SJCRH30 (cell line): ENCODE data around the gene RNF220. TPM values are rescaled to one million over a fixed set of nuclear protein-coding genes. Genes with fewer than 3 reads are reported as not detected.

ENCODE experiments used
- DNase-seq, 2 experiments: peaks; one replicate each; pipeline ENCODE4 v3.0.0-alpha.2; 2015 to 2020
- H3K27ac ChIP-seq: fragments of 250-450 bp; sonication (Bioruptor Pico); 2 replicates; pipeline ENCODE4 v1.5.1; 2020; ENCODE audit warnings: mild to moderate bottlenecking, moderate library complexity
- H3K27me3 ChIP-seq: fragments of 250-450 bp; sonication (Bioruptor Pico); 2 replicates; pipeline ENCODE4 v1.5.1; 2020; ENCODE audit warnings: mild to moderate bottlenecking, moderate library complexity
- H3K36me3 ChIP-seq: fragments of 250-450 bp; sonication (Bioruptor Pico); 2 replicates; pipeline ENCODE4 v1.5.1; 2020; ENCODE audit warnings: mild to moderate bottlenecking, moderate library complexity
- H3K4me1 ChIP-seq: fragments of 250-450 bp; sonication (Bioruptor Pico); 2 replicates; pipeline ENCODE4 v1.5.1; 2020; ENCODE audit warnings: mild to moderate bottlenecking, moderate library complexity
- H3K4me3 ChIP-seq: fragments of 250-450 bp; sonication (Bioruptor Pico); 2 replicates; pipeline ENCODE4 v1.5.1; 2020; ENCODE audit warnings: mild to moderate bottlenecking, moderate library complexity
- H3K9me3 ChIP-seq: fragments of 250-450 bp; sonication (Bioruptor Pico); replicated peaks from 2 replicates; pipeline ENCODE4 v1.5.1; 2020; ENCODE audit warnings: mild to moderate bottlenecking, moderate library complexity
- total RNA-seq: library from RNA; depleted of rRNA; stranded (reverse); fragments of >200 nt; shearing (Covaris generic); gene quantifications from 2 replicates; pipeline ENCODE4 v1.2.3, GENCODE V29; 2014

The RNF220 gene
- total RNA-seq, 1 experiment from 2014 or later, result 94.9 TPM

GRCh38 chr1:44507490-44508396, 102.7 kb downstream of the RNF220 start:
- Histone ChIP-seq H3K27ac (no peak overlapping the region), H3K36me3 (no peaks in the 10 kb centered on the region), H3K27me3 (0 out of 2 replicates have a peak, but pooled peaks cover 2% of the 10 kb centered on the region), H3K4me1 (peaks cover 7% of the 10 kb centered on the region; the same call in 1 of the 2 replicates), H3K9me3 (no peaks in the 10 kb centered on the region), H3K4me3 (no peak overlapping the region)
- no peak for DNase-seq

- H3K4me3 ChIP-seq, result no peak overlapping the region
- no peaks in the 10 kb centered on the region for H3K9me3 ChIP-seq
- H3K27ac ChIP-seq, result no peak overlapping the region
- no peaks in the 10 kb centered on the region for H3K36me3 ChIP-seq
- H3K27me3 ChIP-seq, result 0 out of 2 replicates have a peak, but pooled peaks cover 8% of the 10 kb centered on the region
- no peak for DNase-seq
- peaks cover 7% of the 10 kb centered on the region; the same call in 1 of the 2 replicates for H3K4me1 ChIP-seq
Observed at GRCh38 chr1:44508397-44508745, 103.3 kb downstream of the RNF220 start.

GRCh38 chr1:44511363-44511762, 106.3 kb downstream of the RNF220 start:
- H3K36me3 ChIP-seq, result no peaks in the 10 kb centered on the region
- DNase-seq, result no peak
- H3K4me1 ChIP-seq, result peaks cover under 1% of the 10 kb centered on the region; the same call in 1 of the 2 replicates
- H3K27ac ChIP-seq, result no peak overlapping the region
- no peak overlapping the region for H3K4me3 ChIP-seq
- H3K27me3 ChIP-seq, result peaks cover 9% of the 10 kb centered on the region; the same call in 1 of the 2 replicates
- H3K9me3 ChIP-seq, result 0 out of 2 replicates have a peak, but pooled peaks cover 3% of the 10 kb centered on the region

GRCh38 chr1:44511769-44512168, 106.7 kb downstream of the RNF220 start:
- Histone ChIP-seq H3K27ac (no peak overlapping the region), H3K27me3 (peaks cover 9% of the 10 kb centered on the region; the same call in 1 of the 2 replicates), H3K9me3 (0 out of 2 replicates have a peak, but pooled peaks cover 3% of the 10 kb centered on the region), H3K4me3 (no peak overlapping the region), H3K36me3 (no peaks in the 10 kb centered on the region), H3K4me1 (no peaks in the 10 kb centered on the region)
- no peak for DNase-seq

DNA sequence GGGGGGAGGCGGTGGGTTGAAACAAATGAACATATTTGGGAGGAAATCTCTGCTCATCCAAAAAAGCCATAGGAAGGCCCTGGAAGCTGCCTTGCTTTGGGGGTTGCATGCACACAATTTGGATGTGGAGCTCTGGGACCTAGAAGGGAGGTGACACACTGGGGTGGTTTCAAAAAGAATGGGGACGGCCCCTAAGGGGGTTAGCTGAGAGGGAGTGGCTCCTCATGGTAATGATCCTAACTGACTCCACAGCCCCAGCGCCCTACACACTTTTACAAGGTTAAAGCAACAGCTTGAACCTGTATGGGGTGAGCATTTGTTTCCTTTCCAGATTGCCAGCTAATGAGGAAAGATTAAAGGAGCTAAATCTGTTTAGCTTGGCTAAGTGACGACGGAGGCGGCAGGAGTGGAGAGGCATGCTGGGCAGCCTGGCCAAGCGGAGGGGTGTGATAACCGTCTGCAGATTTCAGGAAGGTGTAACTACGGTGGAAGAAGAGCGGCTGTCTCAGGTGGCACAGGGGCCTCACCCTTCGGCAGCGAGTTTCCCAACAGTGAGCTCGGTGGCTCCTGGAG, 107.3 kb downstream of the RNF220 start:
- Histone ChIP-seq H3K36me3 (no peaks in the 10 kb centered on the region), H3K4me3 (no peak overlapping the region), H3K9me3 (0 out of 2 replicates have a peak, but pooled peaks cover 3% of the 10 kb centered on the region), H3K27ac (no peak overlapping the region), H3K4me1 (no peaks in the 10 kb centered on the region), H3K27me3 (peaks cover 9% of the 10 kb centered on the region)
- DNase-seq, result no peak

GRCh38 chr1:44513111-44513510, 108.1 kb downstream of the RNF220 start:
- Histone ChIP-seq H3K27me3 (peaks cover 12% of the 10 kb centered on the region), H3K4me1 (no peaks in the 10 kb centered on the region), H3K27ac (no peak overlapping the region), H3K9me3 (0 out of 2 replicates have a peak, but pooled peaks cover 3% of the 10 kb centered on the region), H3K36me3 (no peaks in the 10 kb centered on the region), H3K4me3 (no peak overlapping the region)
- DNase-seq, result no peak

DNA sequence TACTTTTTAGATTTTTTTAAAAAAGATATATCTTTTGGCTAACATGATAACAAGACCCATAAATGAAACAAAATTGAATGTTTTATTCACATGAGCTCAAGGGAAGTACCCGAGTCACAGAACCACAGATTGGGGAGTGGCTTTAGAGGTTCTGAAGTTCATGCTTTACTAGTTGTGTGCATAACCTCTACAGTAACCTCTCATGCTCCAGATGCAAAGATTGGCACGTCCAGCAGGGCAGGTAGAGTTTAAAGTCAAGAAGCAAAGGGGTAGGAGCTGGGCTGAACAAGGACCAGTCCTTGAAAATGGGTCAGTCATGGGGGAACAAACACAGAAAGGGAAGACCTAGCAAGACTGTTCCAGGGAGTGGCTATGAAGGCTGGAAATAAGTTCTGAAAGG, 109.6 kb downstream of the RNF220 start:
- Histone ChIP-seq H3K9me3 (0 out of 2 replicates have a peak, but pooled peaks cover 3% of the 10 kb centered on the region), H3K4me1 (no peaks in the 10 kb centered on the region), H3K27me3 (peaks cover 12% of the 10 kb centered on the region), H3K27ac (no peak overlapping the region), H3K36me3 (no peaks in the 10 kb centered on the region), H3K4me3 (no peak overlapping the region)
- no peak for DNase-seq

- no peak for DNase-seq
- Histone ChIP-seq H3K4me3 (no peak overlapping the region), H3K27ac (no peak overlapping the region), H3K27me3 (peaks cover 12% of the 10 kb centered on the region), H3K9me3 (0 out of 2 replicates have a peak, but pooled peaks cover 3% of the 10 kb centered on the region), H3K4me1 (no peaks in the 10 kb centered on the region), H3K36me3 (no peaks in the 10 kb centered on the region)
Observed at GRCh38 chr1:44515416-44515815, 110.4 kb downstream of the RNF220 start.

- Histone ChIP-seq H3K27me3 (peaks cover 3% of the 10 kb centered on the region), H3K36me3 (no peaks in the 10 kb centered on the region), H3K4me1 (no peaks in the 10 kb centered on the region), H3K9me3 (0 out of 2 replicates have a peak, but pooled peaks cover 3% of the 10 kb centered on the region), H3K27ac (no peak overlapping the region), H3K4me3 (no peak overlapping the region)
- DNase-seq, result no peak
Observed at GRCh38 chr1:44519035-44519676, 114.1 kb downstream of the RNF220 start.

GRCh38 chr1:44521378-44522080, 116.5 kb downstream of the RNF220 start:
- H3K9me3 ChIP-seq, result no peaks in the 10 kb centered on the region

DNA sequence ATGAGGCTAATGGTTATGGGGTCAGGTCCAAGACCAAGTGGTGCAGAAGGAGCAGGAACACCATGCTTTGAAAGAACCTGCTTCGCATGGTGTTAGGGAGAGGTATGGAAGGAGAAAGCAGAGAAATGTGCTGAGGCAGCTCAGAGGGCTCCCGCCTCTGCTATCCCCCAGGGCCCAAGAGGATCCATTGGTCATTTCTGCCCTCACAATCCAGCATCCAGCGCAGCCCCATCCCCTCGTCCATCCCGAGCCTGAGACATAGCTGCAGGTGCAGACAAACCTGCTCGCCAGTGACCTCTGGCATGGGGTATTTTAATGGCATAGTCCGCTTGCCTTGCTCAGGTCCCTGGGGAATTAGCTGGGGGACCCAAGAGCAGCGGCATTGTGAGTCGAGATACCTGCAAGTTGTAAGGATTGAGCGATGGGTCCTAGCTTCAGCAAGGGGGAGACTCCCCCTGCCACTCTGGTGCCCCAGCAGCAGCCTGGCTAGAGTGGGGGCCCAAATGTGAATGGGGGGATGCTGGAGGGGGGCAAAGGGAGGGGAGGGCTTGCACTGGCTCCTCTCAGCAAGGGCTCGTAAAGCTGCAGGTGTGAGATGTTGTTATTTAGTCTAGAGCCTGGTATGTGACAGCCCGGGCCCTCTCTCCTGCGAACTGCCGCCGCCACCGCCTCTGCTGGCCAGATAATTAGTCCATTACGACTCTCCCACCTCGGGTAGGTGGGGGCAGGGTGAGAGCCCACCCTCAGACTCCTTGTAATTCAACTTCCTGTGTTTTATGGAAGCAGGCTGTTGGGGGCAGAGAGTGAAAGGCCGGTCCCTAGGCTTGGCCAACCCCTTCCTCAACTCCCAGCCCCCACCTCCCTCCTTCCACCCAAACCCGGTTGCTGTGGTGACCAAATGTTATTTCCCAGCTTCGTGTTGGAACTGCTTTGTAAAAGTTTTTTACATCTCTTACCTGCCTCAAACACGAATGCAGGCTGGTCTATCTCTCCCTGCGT, 118.8 kb downstream of the RNF220 start:
- Histone ChIP-seq H3K27ac (no peak overlapping the region), H3K4me3 (no peak overlapping the region), H3K27me3 (peaks cover 9% of the 10 kb centered on the region; the same call in 1 of the 2 replicates), H3K4me1 (no peaks in the 10 kb centered on the region), H3K36me3 (no peaks in the 10 kb centered on the region), H3K9me3 (no peaks in the 10 kb centered on the region)
- no peak for DNase-seq

More at GRCh38 chr1:44521378-44522080, 116.5 kb downstream of the RNF220 start:
- no peak overlapping the region for H3K4me3 ChIP-seq
- no peak overlapping the region for H3K27ac ChIP-seq
- H3K4me1 ChIP-seq, result no peaks in the 10 kb centered on the region
- H3K27me3 ChIP-seq, result peaks cover 12% of the 10 kb centered on the region
- no peak for DNase-seq
- H3K36me3 ChIP-seq, result no peaks in the 10 kb centered on the region

- Histone ChIP-seq H3K4me1 (no peaks in the 10 kb centered on the region), H3K27ac (no peak overlapping the region), H3K27me3 (peaks cover 9% of the 10 kb centered on the region; the same call in 1 of the 2 replicates), H3K9me3 (no peaks in the 10 kb centered on the region), H3K36me3 (no peaks in the 10 kb centered on the region), H3K4me3 (no peak overlapping the region)
- no peak for DNase-seq
Observed at GRCh38 chr1:44524655-44525500, 119.8 kb downstream of the RNF220 start.
